ENCODE results near the gene TTC9B. TPM values are rescaled to one million over a fixed set of nuclear protein-coding genes. Genes with fewer than 3 reads are reported as not detected.

The TTC9B gene
- total and polyA plus RNA-seq, 8 donors = 0.35 to 0.37 TPM; not detected in 6

DNA sequence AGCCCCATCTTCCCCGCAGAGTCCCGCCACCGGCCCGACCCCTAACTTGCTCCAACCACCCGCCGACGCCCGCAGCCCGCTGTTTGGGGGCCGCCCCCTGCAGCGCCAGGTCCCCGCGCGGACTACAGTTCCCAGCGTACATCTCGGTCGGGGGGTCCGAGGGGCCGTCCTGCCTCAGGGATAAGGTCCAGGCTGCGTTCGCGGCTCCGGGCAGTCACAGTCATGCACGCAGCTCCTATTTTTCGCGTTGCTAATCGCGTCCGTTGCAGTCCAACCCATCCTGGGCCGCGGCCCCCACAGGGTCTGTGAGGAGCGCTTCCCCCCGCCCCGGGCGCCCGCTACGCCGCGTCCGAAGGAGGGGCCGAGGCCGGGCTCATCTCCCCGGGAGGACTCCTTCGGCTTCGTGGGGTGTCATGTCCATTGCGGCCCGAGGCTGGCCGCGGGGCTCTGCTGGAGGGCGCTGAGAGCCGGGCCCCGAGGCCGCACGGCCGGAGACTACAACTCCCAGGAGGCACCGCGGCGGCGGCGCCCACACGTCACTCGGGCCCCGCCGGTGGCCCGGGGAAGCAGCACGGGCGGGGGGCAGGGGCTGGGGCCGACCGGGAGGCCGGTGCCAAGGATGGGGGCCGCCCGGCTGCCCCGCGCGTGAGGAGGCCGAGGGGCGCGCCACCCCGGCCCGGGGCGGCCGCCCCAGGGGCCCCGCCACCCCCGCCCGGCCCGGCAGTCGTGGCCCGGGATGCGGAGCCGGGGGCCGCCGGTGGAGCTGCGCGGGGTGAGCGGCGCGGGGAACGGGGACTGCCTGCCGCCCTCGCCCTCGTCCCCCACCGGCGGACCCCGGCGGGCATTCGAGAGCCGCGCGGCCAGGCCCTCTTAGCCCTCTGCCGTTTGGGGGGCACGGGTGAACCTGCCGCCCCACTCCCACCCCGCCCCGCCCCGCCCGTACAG, 27.0 kb downstream of the TTC9B start, which contains the start of gene MAP3K10:
Gene MAP3K10, plus strand, starts transcription at position 536 of the 945 bp plus-strand sequence. CDS start 606 bp downstream, outside the sequence.
- H3K4me1 ChIP-seq = peaks cover 14 to 40% (median 23%) of the 10 kb centered on the region in 4 donors
- H3K4me3 ChIP-seq = peak within 1 kb of the TSS; percentile 81 to 99 (median 95)
- WGBS, 5 donors = 0 to 1% (median 0%) methylated on average over 6 to 116 of the region's 116 CpGs
- H3K27me3 ChIP-seq = no peaks in the 10 kb centered on the region
- no peaks in the 10 kb centered on the region for H3K36me3 ChIP-seq
- peak; percentile 72 to 92 for DNase-seq
- intact Hi-C loops (cut with DNase I; ENCODE audit: low total_unique reads) = no loop called here
- TF ChIP-seq, protein P1, sequence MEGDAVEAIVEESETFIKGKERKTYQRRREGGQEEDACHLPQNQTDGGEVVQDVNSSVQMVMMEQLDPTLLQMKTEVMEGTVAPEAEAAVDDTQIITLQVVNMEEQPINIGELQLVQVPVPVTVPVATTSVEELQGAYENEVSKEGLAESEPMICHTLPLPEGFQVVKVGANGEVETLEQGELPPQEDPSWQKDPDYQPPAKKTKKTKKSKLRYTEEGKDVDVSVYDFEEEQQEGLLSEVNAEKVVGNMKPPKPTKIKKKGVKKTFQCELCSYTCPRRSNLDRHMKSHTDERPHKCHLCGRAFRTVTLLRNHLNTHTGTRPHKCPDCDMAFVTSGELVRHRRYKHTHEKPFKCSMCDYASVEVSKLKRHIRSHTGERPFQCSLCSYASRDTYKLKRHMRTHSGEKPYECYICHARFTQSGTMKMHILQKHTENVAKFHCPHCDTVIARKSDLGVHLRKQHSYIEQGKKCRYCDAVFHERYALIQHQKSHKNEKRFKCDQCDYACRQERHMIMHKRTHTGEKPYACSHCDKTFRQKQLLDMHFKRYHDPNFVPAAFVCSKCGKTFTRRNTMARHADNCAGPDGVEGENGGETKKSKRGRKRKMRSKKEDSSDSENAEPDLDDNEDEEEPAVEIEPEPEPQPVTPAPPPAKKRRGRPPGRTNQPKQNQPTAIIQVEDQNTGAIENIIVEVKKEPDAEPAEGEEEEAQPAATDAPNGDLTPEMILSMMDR (IDR thresholded peaks at IDR 0.05) = no peak
- TF ChIP-seq POLR2A (IDR thresholded peaks at IDR 0.05) (no peak), POLR2AphosphoS5 (IDR thresholded peaks at IDR 0.05) (no peak), EP300 (IDR thresholded peaks at IDR 0.05) (no peak)
- H3K9me3 ChIP-seq = no peaks in the 10 kb centered on the region
- H3K27ac ChIP-seq = peak within 1 kb of the TSS; percentile 94 to 98 (median 97)

DNA sequence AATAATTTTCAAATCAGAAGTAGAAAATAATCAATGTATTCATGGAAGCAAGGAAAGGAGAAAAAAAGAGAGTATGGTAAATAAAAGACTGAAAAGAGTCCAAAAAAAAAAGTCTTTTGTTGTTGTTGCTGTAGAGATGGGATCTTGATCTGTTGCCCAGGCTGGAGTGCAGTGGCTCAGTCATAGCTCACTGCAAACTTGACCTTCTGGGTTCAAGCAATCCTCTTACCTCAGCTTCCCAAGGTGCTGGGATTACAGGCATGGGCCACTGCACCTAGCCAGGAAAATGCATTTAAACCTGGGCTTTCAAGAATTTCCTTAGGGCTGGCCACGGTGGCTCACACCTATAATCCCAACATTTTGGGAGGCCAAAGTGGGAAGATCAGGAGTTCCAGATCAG, 33.9 kb downstream of the TTC9B start:
- H3K4me1 ChIP-seq = no peaks in the 10 kb centered on the region
- H3K27ac ChIP-seq = no peak overlapping the region
- no peaks in the 10 kb centered on the region for H3K9me3 ChIP-seq
- H3K4me3 ChIP-seq = no peak overlapping the region
- no peak for DNase-seq
- WGBS, 5 donors = 76 to 92% (median 83%) methylated on average over 1 of the region's 1 CpG
- H3K27me3 ChIP-seq = no peaks in the 10 kb centered on the region
- TF ChIP-seq, protein P1 (IDR thresholded peaks at IDR 0.05) = no peak
- TF ChIP-seq EP300 (IDR thresholded peaks at IDR 0.05) (no peak), POLR2AphosphoS5 (IDR thresholded peaks at IDR 0.05) (no peak), POLR2A (IDR thresholded peaks at IDR 0.05) (no peak)
- H3K36me3 ChIP-seq = no peaks in the 10 kb centered on the region
- intact Hi-C loops (cut with DNase I; ENCODE audit: low total_unique reads) = no loop called here

DNA sequence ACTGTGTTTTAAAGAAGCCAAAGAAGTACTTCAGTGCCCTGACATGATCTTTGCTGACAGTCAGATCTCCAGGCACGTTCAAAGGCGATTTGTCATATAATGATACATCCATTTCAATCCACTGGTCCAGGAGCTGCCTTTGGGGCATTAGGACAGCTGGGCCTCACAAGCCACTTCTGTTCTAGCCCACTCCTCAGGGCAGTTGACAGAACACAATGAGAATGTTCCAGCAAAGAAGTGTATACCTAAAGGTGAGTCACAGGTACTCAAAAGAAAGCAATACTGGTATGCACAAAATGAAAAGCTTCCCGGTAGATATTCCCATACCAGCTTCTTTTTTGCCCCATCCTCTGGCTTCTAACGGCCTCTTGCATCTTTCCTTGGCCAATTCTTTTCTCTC, 39.4 kb downstream of the TTC9B start:
- no peaks in the 10 kb centered on the region for H3K27me3 ChIP-seq
- 71 to 84% (median 78%) methylated on average over 4 of the region's 4 CpGs for WGBS, 5 donors
- no peaks in the 10 kb centered on the region for H3K36me3 ChIP-seq
- intact Hi-C loops (cut with DNase I; ENCODE audit: low total_unique reads) = no loop called here
- no peak for TF ChIP-seq POLR2AphosphoS5 (IDR thresholded peaks at IDR 0.05)
- TF ChIP-seq, protein P1 (IDR thresholded peaks at IDR 0.05) = no peak
- no peak for TF ChIP-seq POLR2A (IDR thresholded peaks at IDR 0.05)
- TF ChIP-seq EP300 (IDR thresholded peaks at IDR 0.05) = no peak
- no peak overlapping the region for H3K27ac ChIP-seq
- H3K4me3 ChIP-seq = no peak overlapping the region
- no peak for DNase-seq
- H3K9me3 ChIP-seq = no peaks in the 10 kb centered on the region
- H3K4me1 ChIP-seq = no peaks in the 10 kb centered on the region

DNA sequence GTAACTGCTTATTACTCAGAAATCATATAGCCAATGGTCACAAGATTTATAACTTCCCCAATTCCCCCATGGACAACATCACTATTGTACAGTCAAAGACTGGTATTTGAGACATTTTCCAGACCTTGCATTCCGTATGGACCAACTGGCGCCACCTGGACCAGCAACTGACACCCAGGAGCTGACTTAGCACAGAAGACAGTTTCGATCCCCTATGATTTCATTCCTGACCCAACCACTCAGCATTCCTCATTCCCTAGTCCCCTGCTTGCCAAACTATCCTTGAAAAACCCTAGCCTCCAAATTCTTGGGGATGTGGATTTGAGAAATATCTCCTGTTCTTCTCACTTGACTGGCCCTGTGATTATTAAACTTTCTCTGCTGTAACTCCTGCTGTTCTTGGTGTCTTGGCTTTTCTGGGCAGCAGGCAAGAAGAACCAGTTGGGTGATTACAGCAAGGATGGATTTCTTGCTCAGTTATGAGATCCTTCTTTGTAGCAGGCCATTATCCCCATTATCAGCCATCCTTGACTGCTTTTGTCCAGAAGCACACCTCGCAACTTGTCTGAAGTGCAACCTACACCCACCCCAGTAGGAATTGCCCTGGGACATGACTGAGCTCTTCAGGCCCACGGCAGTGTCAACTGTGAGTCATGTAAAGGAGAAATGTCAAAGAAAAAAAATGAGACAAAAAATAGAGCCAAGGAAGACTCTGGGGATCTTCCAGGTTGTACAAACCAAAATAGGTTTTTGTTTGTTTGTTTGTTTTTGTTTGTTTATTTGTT, 40.7 kb downstream of the TTC9B start:
- Histone ChIP-seq H3K27me3 (no peaks in the 10 kb centered on the region), H3K9me3 (no peaks in the 10 kb centered on the region), H3K4me3 (no peak overlapping the region), H3K4me1 (no peaks in the 10 kb centered on the region), H3K36me3 (no peaks in the 10 kb centered on the region), H3K27ac (no peak overlapping the region)
- no peak for DNase-seq
- intact Hi-C loops (cut with DNase I; ENCODE audit: low total_unique reads) = no loop called here
- WGBS, 5 donors = 76 to 85% (median 82%) methylated on average over 5 of the region's 5 CpGs
- no peak for TF ChIP-seq POLR2AphosphoS5 (IDR thresholded peaks at IDR 0.05)
- TF ChIP-seq, protein P1 (IDR thresholded peaks at IDR 0.05) = no peak
- no peak for TF ChIP-seq POLR2A (IDR thresholded peaks at IDR 0.05)
- TF ChIP-seq EP300 (IDR thresholded peaks at IDR 0.05) = no peak

Data from stomach (tissue), 9 donors.